KOPT-K1 (cell line): Measurements from ENCODE around the gene SPG11.

Source experiments
- H3K27ac ChIP-seq: fragments of 200-600 bp; sonication (generic); 2 replicates; pipeline ENCODE4 v1.5.1; 2016; ENCODE audit warnings: antibody characterized with exemption, mild to moderate bottlenecking, low read depth, low read length; ENCODE audit not compliant: poor library complexity, severe bottlenecking
- H3K36me3 ChIP-seq: fragments of 200-600 bp; sonication (generic); 2 replicates; pipeline ENCODE4 v1.5.1; 2017; ENCODE audit warnings: antibody characterized with exemption, mild to moderate bottlenecking, low read length, moderate library complexity; ENCODE audit not compliant: insufficient read depth
- H3K9me3 ChIP-seq: fragments of 200-600 bp; sonication (generic); 2 replicates; pipeline ENCODE4 v1.5.1; 2017; ENCODE audit warnings: antibody characterized with exemption, low read length, mild to moderate bottlenecking; ENCODE audit not compliant: insufficient read depth, poor library complexity, severe bottlenecking

Gene SPG11

DNA sequence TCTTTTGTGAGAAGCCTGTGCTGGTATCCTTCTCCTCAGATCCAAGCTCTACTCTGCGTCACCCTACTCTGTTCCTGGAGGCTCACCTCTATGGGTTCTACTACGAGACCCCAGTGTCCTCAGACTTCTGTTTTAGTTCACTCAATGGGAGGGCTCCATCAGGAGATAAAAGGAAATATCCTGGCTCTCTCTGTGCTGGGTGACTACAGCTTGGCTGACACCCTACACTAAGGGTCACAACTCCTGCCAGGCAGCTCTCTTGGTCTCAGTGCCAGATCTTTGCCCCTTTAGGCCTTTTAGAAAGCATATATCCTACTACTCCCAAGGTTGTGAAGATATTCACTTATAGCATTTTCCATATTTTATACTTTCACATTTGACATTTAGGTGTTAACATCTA is 46.5 kb downstream of the SPG11 start:
- Histone ChIP-seq H3K27ac (no peak overlapping the region), H3K36me3 (peaks cover 79% of the 10 kb centered on the region), H3K9me3 (no peaks in the 10 kb centered on the region)

DNA sequence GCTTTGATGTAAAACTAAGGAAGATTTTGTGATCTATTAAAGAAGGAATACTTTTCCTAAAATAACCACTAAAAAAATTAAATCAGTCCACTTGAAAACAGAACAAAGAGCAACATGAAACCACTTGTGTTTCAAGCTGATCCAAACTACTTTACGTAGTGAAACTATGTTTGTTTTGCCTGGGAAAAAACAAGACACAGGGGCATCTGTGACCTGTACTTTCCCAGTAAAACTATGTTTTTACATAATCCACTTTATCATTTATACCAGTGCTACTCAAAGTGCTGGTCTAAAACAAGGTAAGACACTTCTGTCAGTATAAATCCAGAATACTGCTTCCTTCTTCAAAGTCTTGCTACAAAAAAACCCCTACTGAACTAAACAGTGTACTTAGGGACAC is 56.7 kb downstream of the SPG11 start:
- H3K27ac ChIP-seq, result no peak overlapping the region
- peaks cover 79% of the 10 kb centered on the region for H3K36me3 ChIP-seq
- H3K9me3 ChIP-seq, result no peaks in the 10 kb centered on the region

DNA sequence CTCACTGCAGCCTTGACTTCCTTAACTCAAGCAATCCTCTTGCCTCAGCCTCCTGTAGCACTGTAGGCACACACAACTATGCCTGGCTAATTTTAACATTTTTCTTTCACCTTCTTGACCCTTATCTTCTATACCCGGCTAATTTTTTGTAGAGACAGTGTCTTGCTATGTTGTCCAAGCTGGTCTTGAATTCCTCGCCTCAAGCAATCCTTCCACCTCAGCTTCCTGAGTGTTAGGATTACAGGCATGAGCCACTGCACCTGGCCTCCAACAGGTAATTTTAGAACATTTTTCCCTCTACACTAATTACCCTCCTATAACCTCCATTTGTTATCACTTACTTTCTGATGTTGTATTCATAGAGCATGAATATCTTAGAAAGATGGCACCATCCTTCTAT is 60.3 kb downstream of the SPG11 start:
- H3K9me3 ChIP-seq, result no peaks in the 10 kb centered on the region
- no peak overlapping the region for H3K27ac ChIP-seq
- peaks cover 81% of the 10 kb centered on the region for H3K36me3 ChIP-seq

DNA sequence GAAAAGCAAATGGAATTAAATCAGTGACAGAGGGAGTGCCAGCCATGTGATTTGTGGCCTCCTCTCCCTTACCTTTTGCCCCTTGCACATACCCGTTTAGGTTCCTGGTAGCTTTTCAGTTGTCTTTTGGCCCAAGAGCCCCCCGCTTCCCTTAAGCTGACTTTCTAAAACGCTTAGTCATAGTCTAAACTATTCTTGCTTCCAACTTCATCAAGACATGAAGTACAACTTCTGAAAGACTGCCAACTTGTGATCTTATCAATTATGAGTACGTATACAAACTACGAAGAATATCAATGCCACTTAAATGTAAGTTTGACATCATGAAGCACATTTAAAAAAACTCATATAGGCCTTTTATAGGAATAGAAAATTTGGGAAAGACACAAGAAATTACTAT is 64.6 kb downstream of the SPG11 start:
- Histone ChIP-seq H3K9me3 (no peaks in the 10 kb centered on the region), H3K36me3 (peaks cover 81% of the 10 kb centered on the region), H3K27ac (no peak overlapping the region)

DNA sequence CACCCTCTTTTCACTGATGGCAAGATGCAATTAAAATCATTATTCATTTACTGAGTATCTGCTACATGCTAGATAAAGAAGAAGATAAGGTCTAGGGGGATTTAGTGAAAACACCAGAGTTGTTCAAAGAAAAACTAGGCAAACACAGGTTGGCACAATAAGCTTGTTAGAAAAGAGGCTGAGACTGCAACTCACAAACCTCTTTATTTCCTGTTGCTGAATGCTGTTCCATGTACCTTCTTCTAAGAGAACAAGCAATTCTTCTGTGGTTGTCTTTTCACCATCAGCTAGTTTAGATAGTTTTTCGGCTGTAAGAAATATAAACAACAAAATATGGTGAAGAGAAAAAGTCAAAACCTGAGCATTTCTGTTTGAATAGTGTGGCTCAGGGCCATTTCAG is 65.4 kb downstream of the SPG11 start:
- Histone ChIP-seq H3K9me3 (no peaks in the 10 kb centered on the region), H3K27ac (no peak overlapping the region), H3K36me3 (peaks cover 82% of the 10 kb centered on the region)

DNA sequence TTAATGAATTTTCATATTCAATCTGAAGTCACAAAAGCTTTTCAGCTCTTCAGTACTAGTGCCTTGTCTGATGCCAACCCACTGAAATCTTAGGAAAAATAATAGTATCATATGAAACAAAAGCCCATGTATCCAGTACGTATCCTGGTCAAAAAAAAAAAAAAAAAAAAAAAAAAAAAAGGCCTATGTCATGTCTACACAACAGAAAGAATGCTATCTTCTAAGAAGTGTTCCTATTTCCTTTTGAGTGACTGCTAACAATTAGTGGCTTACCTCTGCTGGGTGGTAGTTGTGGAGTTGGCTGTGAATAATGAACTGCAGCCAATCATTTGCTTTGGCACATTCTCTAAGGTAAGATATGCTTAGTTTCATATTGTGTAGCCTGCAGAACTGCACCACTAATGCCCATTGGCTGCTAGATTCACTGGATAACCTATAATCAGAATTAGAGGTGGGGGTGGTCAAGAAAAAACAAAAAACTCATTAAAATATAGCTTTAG is 66.9 kb downstream of the SPG11 start:
- Histone ChIP-seq H3K36me3 (peaks cover 79% of the 10 kb centered on the region), H3K9me3 (no peaks in the 10 kb centered on the region), H3K27ac (no peak overlapping the region)

DNA sequence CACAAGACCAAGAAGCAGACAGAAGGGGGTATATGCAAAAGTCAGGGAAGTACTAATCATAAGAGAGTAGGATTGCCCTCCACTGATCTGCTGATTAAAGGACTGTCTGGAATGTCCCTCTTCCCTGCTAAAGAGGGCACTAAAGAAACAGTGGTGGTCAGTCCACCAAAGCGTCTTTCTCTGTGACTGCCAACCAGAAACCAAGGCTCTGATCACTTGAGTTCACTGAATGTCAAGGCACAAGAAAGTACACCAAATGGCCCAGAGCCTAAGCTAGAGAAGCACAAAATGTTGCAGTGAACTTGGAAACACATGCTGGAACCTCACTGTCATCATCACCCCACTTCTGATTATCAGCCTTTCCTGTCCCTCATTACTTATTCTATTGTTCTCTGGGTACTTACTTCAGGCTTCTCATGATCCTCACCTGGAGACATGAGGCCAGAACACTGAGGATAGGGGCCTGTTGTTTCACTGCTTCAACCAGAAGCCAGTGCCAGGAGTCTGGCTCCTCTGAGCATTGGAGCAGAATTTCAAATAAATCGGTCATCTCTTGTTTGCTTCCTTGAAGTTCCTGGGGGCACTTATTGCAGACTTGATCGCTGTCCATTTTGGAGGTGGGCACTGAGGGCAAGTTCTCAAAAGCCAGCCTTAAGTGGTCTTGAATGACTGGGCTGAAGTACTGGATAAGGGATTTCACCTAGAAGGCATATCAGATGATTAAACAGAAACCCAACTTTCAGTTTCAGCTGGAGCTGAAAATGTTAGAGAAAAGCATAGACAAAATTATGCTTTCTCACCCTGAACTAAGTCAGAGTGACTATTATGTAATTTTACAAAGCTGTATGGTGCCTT is 67.6 kb downstream of the SPG11 start:
- H3K27ac ChIP-seq, result no peak overlapping the region
- no peaks in the 10 kb centered on the region for H3K9me3 ChIP-seq
- H3K36me3 ChIP-seq, result peaks cover 84% of the 10 kb centered on the region

DNA sequence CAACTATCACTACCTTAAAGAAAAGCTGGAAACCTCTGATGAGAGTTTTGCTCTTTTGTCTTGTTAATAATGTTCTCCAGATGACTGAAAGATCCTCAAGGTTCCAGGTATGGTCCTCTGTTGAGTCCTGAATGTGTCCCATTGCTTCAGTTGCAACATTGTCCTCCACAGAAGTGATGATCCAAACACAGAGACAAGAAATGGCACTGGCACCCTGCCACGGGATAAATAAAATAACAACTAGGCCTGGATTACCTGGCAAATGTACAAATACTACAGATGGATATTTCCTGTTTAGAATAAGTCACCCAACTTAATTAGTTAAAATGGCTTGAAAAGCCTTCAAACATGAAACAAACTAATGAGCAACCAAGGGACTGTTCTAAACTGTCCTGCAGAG is 68.2 kb downstream of the SPG11 start:
- Histone ChIP-seq H3K9me3 (no peaks in the 10 kb centered on the region), H3K27ac (no peak overlapping the region), H3K36me3 (peaks cover 85% of the 10 kb centered on the region)

DNA sequence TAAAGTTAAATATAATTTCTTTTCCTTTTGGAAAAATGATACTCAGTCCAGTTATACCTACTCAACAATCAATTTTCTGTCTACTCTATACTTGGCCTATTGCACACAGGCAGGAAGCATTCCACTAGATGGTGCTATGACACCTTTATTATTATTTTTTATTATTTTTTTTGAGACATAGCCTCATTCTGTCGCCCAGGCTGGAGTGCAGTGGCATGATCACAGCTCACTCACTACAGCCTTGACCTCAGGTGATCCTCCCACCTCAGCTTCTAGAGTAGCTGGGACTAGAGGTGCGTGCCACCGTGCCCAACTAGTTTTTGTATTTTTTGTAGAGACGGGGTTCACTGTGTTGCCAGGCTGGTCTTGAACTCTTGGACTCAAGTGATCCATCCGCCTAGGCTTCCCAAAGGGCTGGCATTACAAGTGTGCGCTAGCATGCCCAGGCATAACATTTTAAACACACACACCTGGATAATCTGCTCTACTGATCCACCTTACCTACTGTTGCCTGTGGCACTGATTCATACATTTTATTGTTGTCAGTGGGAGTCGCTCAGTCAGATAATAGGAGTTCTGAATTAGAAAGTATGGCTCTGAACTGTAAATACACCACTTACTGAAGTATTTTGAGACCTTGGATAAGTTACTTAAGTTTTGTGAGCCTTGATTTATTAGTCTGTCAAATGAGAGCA is 70.3 kb downstream of the SPG11 start:
- Histone ChIP-seq H3K27ac (no peak overlapping the region), H3K9me3 (no peaks in the 10 kb centered on the region), H3K36me3 (peaks cover 94% of the 10 kb centered on the region)

DNA sequence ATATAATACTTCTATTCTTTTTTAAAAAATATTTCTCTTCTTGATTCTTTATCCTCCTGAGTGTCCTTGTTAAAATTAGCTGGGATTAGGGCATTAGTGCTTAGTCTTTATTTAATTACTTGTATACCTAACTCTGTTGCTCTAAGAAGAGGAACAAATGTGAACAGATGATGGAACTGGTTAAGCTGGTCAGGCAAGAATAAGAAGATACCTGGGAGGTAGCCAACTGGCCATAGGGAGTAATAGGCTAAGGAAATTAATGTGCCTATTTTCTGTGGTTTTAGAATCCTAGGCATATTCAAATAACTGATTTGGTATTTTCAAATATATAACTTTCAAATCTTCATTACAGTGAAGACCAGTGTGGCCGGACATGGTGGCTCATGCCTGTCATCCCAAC is 72.1 kb downstream of the SPG11 start:
- Histone ChIP-seq H3K27ac (no peak overlapping the region), H3K36me3 (peaks cover 93% of the 10 kb centered on the region), H3K9me3 (no peaks in the 10 kb centered on the region)

DNA sequence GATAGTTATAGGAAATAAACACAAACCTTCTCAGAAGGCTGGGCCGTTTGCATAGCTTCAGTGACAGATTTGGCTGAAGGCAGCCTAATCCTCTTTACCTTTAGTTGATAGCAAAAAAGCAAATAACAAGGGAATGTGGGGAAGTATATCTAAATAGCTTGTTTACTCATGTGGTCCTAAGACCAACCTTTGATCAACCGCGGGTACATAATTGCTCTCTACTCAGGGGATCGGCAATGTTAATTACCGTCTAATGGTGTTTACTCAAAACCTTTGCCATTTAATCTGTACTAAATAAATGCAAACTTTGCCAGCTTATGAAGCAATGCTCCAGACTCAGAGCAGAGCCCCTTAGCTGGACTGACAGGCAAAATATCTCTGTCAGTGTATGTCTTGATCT is 74.9 kb downstream of the SPG11 start:
- Histone ChIP-seq H3K27ac (no peak overlapping the region), H3K9me3 (no peaks in the 10 kb centered on the region), H3K36me3 (peaks cover 94% of the 10 kb centered on the region)

DNA sequence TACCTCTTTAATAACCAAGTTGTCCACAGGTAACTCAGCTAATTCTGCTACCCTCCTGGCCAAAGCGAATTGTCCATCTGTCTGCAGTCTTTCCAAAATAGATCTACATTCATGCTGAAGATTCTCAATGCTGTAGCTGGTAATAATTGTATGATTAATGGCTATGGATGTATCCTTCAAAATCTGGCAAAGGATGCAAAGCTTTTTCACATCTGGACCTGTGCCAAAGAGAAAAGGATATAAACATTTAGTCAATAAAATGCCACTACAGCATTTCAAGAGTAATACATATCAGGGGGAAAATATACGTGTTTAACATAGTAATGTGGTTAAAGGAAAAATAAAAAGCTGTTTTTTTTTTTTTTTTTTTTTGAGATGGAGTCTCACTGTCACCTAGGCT is 77.8 kb downstream of the SPG11 start:
- Histone ChIP-seq H3K9me3 (no peaks in the 10 kb centered on the region), H3K27ac (no peak overlapping the region), H3K36me3 (peaks cover 87% of the 10 kb centered on the region)

DNA sequence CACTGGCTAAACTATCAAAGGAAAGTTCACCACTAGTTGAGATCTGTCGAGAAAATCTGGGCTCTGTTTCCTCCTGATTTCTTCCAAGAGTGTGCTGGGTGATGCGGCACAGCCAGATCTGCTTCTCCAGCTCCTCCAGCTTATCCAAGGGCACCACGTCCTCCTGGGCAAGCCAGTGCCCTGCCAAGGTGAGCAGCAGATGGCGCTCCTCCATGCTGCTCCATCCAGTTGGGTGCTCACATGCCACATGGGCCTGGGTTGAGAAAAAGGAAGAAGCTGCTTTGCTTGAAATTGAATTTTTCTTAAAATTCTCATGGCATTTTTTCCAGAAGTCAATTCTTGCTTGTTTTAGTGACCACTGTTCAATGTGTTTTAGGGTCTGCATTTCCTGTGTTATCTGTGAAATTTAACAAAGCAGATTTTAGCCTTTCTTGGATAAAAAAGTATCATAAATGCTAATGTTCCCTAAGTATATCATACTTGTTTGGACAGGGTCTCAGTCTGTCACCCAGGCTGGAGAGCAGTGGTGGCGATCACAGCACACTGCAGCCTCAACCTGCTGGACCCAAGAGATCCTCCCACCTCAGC is 79.2 kb downstream of the SPG11 start:
- Histone ChIP-seq H3K9me3 (no peaks in the 10 kb centered on the region), H3K27ac (no peak overlapping the region), H3K36me3 (peaks cover 82% of the 10 kb centered on the region)

DNA sequence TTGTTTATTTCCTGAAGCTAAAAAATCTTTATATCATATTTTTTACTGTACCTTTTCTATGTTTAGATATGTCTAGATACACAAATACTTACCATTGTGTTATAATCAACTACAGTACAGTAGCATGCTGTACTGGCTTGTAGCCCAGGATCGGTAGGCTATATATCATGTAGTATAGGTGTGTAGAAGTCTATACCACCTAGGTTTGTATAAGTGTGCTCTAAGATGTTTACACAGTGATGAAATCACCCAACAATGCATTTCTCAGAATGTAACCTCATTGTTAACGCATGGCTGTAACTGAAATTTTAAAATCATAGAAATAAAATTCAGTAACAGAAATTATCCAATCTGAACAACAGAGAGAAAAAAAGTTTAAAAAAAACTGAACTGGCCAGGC is 83.4 kb downstream of the SPG11 start:
- H3K9me3 ChIP-seq, result no peaks in the 10 kb centered on the region
- H3K27ac ChIP-seq, result no peak overlapping the region
- peaks cover 44% of the 10 kb centered on the region for H3K36me3 ChIP-seq

DNA sequence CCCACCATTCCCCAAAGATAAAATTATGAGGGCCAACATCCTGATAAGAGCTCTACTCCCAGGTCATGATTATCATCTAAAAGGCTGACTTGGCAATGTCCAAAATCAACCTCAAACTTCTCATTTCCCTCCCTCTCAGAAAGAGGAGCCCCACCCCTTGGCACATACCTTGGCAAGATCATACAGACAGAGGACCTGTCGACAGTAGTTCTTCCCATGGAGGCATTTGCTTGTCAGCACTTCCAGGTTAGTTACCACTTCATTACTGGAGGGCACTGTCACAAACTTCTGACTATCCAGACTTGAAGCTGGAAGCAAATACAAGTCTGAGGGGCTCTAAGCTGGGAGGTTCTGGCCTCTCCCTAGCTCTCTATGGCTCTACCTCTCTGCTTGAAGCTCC is 88.7 kb downstream of the SPG11 start:
- H3K36me3 ChIP-seq, result peaks cover 28% of the 10 kb centered on the region
- no peaks in the 10 kb centered on the region for H3K9me3 ChIP-seq
- no peak overlapping the region for H3K27ac ChIP-seq
